ENCODE data around the gene DNAH9. TPM values are rescaled to one million over a fixed set of nuclear protein-coding genes. Genes with fewer than 3 reads are reported as not detected.

DNAH9 gene
- total RNA-seq, 2 donors from 2014 or later: 0.52 to 9.6 TPM

GRCh38 chr17:11852231-11852630 lies 254.0 kb downstream of the DNAH9 start:
- intact Hi-C loops (cut with DNase I): no loop called here
- 67 to 68% methylated on average over 4 of the region's 4 CpGs for WGBS, 2 donors
- Histone ChIP-seq H3K36me3 (replicated peaks in 1 of 2; ENCODE audit: insufficient read depth in 1 of 2, low read depth in 2 of 2) (no peaks in the 10 kb centered on the region), H3K27me3 (no peaks in the 10 kb centered on the region), H3K27ac (no peak overlapping the region), H3K9me3 (no peaks in the 10 kb centered on the region), H3K4me3 (no peak overlapping the region), H3K4me1 (no peaks in the 10 kb centered on the region)
- TF ChIP-seq CTCF (IDR thresholded peaks at IDR 0.05) (no peak), POLR2A (IDR thresholded peaks at IDR 0.05) (no peak)
- DNase-seq (no peak), ATAC-seq (no peak)

- no peak overlapping the region for H3K4me3 ChIP-seq
- 74 to 82% methylated on average over 2 of the region's 2 CpGs for WGBS, 2 donors
- DNase-seq (no peak), ATAC-seq (no peak)
- H3K9me3 ChIP-seq: no peaks in the 10 kb centered on the region
- no peak for TF ChIP-seq CTCF (IDR thresholded peaks at IDR 0.05)
- TF ChIP-seq POLR2A (IDR thresholded peaks at IDR 0.05): no peak
- no peaks in the 10 kb centered on the region for H3K27me3 ChIP-seq
- H3K4me1 ChIP-seq: no peaks in the 10 kb centered on the region
- intact Hi-C loops (cut with DNase I): no loop called here
- no peaks in the 10 kb centered on the region for H3K36me3 ChIP-seq (replicated peaks in 1 of 2; ENCODE audit: insufficient read depth in 1 of 2, low read depth in 2 of 2)
- no peak overlapping the region for H3K27ac ChIP-seq
These were observed 254.6 kb downstream of the DNAH9 start for GRCh38 chr17:11852912-11853311.

- Histone ChIP-seq H3K27ac (no peak overlapping the region), H3K36me3 (replicated peaks in 1 of 2; ENCODE audit: insufficient read depth in 1 of 2, low read depth in 2 of 2) (no peaks in the 10 kb centered on the region), H3K4me3 (no peak overlapping the region), H3K4me1 (no peaks in the 10 kb centered on the region), H3K9me3 (no peaks in the 10 kb centered on the region), H3K27me3 (no peaks in the 10 kb centered on the region)
- no peak for DNase-seq
- TF ChIP-seq CTCF (IDR thresholded peaks at IDR 0.05) (no peak), POLR2A (IDR thresholded peaks at IDR 0.05) (no peak)
- no peak for ATAC-seq
- 75 to 91% methylated on average over 11 of the region's 11 CpGs for WGBS, 2 donors
- intact Hi-C loops (cut with DNase I): no loop called here
These were observed 255.3 kb downstream of the DNAH9 start for GRCh38 chr17:11853321-11854151.

GRCh38 chr17:11855306-11855705 lies 257.0 kb downstream of the DNAH9 start:
- H3K27ac ChIP-seq: no peak overlapping the region
- H3K4me1 ChIP-seq: no peaks in the 10 kb centered on the region
- H3K4me3 ChIP-seq: no peak overlapping the region
- 58 to 64% methylated on average over 1 of the region's 1 CpG for WGBS, 2 donors
- ATAC-seq (no peak), DNase-seq (no peak)
- intact Hi-C loops (cut with DNase I): no loop called here
- no peaks in the 10 kb centered on the region for H3K9me3 ChIP-seq
- TF ChIP-seq POLR2A (IDR thresholded peaks at IDR 0.05) (no peak), CTCF (IDR thresholded peaks at IDR 0.05) (no peak)
- no peaks in the 10 kb centered on the region for H3K27me3 ChIP-seq
- no peaks in the 10 kb centered on the region for H3K36me3 ChIP-seq (replicated peaks in 1 of 2; ENCODE audit: insufficient read depth in 1 of 2, low read depth in 2 of 2)

GRCh38 chr17:11857006-11857405 lies 258.7 kb downstream of the DNAH9 start:
- no peak for DNase-seq
- intact Hi-C loops (cut with DNase I): no loop called here
- H3K4me1 ChIP-seq: no peaks in the 10 kb centered on the region
- TF ChIP-seq POLR2A (IDR thresholded peaks at IDR 0.05): no peak
- TF ChIP-seq CTCF (IDR thresholded peaks at IDR 0.05): no peak
- H3K9me3 ChIP-seq: no peaks in the 10 kb centered on the region
- H3K4me3 ChIP-seq: no peak overlapping the region
- no peak overlapping the region for H3K27ac ChIP-seq
- H3K36me3 ChIP-seq (replicated peaks in 1 of 2; ENCODE audit: insufficient read depth in 1 of 2, low read depth in 2 of 2): no peaks in the 10 kb centered on the region
- no peaks in the 10 kb centered on the region for H3K27me3 ChIP-seq
- ATAC-seq: no peak
- WGBS, 2 donors: 83 to 91% methylated on average over 4 of the region's 4 CpGs

All from body of pancreas (tissue), 4 donors.